Measurements from ENCODE around the gene PLCL2. TPM values are rescaled to one million over a fixed set of nuclear protein-coding genes. Genes with fewer than 3 reads are reported as not detected.
"Not testable (repeated sequence)": the region's sequence is repeated elsewhere in the genome, so short reads cannot be mapped to it uniquely, and the experiment has no call there.

Gene PLCL2
- total RNA-seq, 1 donor from 2014 or later = 27.0 TPM

DNA sequence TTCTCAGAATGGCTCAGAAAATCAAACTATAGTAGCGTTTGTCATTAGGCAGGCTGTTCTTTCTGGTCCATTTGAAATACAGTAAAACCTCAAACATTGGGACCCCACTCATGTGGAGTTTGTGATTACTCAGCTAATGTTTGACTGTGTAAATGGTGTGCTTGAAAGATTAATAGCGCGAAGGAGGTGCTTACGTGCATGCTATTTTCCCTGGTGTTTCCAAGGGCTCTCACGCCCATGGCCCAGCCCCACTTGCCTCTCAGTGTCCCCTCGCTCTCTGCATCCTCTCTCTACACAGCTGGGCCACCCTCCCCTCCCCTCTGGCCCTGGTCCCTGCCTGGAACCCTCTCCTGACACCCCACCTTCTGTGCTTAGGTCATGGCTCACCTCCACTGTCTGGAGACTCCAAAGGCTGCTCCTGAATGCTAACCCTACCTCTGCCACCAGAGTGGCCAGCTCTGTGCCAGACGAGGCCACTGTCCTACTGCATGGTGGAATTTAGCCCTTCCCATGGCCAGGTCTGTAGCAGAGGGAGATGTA lies 194.2 kb downstream of the PLCL2 start:
- no peak for DNase-seq (ENCODE audit: low spot score)
- intact Hi-C loops (cut with DNase I) = no loop called here

DNA sequence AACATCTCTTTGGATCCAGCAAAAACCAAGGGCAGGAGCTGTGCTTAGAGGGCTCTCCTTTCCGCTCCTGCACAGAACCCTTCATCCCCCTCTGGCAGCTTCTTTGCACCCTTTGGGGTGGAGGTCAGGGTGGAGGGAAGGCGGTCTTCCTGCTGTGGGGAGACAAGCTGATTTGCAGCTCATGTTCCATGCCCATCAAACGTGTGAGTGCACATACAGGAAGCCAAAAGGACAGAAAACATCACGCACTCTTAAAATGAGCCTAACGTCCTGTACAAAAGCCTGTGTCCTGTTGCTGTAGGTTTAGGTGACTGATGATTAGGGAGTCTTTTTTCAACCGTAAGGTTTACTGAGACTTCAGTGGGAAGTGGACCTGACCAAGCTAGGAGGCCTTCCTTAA lies 195.2 kb downstream of the PLCL2 start:
- no peak for DNase-seq (ENCODE audit: low spot score)
- intact Hi-C loops (cut with DNase I) = no loop called here

DNA sequence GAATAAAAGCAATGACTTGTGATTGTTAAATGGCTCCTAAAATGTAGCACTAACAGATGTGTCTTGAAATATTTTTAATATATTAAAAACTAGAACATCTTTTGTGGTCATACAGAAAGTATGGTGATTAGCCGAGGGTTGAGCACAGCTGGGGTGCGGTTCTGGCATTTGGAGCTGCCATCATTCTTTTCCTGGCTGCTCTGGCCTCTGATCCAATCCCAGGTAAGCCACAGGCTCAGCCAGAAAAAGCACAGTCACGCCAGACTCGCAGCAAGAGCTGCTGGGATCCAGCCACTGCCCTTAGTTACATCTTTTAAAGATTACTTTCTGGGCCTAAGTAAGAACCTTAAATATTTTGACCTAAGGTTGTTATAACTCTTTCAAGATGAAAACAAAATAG lies 196.8 kb downstream of the PLCL2 start:
- intact Hi-C loops (cut with DNase I) = no loop called here
- DNase-seq (ENCODE audit: low spot score) = no peak

DNA sequence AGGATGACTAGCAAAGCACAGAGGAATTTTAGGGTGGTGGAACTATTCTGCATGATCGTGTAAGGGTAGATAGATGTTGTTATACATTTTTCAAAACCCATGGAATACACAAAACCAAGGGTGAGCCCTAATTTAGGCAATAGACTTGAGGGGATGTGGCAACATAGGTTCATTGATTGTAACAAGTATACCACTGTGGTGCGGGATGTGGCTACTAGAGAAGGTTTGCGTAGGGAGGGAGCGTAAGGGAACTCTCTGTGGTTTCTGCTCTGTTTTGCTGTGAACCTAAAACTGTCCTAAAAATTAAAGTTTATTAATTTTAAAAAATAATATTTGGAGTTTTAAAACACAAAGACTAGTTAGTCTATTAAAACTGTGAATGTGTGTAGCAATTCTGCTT lies 202.8 kb downstream of the PLCL2 start:
- no peak for DNase-seq (ENCODE audit: low spot score)
- intact Hi-C loops (cut with DNase I) = no loop called here

DNA sequence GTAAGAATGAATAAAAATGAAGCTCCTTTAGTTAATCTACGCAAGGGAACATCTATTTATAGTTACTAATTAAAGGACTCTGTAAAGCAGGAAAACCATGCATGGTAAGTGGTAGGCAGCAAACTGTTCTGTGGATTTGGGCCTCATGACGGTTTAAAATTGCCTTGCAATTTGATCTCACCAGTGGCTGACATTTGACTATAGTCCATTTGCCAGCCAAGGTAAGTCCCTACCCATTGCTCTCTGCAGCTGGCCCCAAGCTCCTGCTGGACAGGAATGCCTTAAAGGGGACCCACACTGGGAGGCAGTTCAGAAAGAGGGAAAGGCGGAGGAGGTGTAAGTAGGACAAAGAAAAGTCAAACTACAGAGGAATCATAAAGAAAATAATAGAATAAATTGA lies 203.3 kb downstream of the PLCL2 start:
- DNase-seq (ENCODE audit: low spot score) = no peak
- intact Hi-C loops (cut with DNase I) = no loop called here

DNA sequence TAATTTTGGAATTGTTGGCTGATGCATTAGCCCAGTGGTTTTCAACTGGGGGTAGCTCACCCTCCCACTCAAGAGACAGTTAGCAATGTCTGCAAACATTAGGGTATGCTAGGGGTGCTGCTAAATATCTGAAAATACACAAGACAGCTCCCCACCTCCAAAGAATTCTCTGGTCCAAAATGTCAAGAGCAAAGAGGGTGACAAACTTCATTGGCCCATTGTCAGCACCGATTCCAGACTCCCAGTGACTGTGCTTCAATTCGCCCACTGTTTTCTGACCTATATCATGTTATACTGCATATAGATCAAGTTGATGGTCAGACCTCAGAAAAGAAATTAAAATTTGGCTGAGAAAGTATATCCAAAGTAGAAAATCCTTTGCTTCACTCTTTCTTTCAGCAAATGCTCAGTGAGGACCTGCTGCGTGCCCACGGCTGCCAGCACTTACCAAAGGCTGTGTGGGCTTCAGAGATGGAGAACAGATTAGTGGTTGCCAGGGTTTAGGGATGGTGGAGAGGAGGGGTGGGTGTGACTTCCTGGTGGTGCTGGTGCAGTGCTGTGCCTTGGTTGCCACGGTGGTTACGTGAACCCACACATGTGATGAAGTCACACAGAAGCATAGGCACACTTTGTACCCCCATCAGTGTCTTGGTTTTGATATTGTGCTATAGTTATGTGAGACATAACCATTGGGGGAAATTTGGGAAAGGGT lies 204.0 kb downstream of the PLCL2 start:
- intact Hi-C loops (cut with DNase I) = no loop called here
- no peak for DNase-seq (ENCODE audit: low spot score)

DNA sequence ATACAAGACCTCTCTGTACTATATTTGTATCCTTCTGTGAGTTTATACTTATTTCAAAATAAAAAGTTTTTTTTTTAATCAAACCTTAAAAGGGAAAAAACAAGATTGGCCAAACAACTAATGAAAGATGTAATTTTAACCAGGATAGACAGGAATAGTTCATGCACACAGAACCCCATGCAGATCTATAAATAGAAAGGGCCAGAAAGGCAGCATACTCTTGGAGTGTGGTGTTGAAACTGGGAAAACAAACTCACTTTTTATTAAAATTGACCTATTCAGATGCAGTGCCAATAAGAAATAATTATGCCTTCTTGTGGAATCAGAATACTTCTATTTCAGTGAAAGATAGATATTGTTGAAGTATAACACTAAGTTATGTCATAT lies 204.6 kb downstream of the PLCL2 start:
- intact Hi-C loops (cut with DNase I) = no loop called here
- DNase-seq (ENCODE audit: low spot score) = no peak

DNA sequence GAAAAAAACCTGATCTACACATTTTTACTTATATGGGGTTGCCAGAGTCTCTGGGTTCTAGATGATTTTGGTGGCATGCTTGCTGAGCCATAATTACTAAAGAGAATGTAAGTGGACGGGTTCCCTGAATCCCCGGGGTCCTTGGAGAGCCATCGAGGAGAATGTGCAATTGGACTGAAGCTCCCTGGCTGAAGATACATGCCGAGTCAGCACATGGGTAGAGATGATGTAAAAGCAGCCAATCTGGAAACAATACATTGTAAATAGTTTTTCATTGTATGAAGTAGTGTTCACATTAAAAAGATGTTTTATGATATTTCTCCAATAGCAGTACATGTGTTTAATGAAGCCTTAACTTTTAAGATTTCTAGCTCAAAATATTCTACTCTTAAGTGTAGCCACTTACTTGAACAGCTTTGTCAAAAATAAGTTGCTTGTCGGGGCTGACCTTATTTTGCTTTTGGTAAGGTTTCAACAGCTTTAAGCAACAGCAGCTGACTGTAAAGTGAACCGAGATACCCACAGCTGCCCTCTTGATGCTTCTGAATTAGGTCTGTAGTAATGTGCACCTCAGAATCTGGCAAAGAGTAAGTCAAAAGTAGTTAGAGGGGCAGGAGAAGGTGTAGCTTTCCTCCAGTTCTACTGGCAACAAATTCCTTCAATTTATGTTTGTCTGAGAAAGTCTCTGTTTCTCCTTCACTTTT lies 205.7 kb downstream of the PLCL2 start:
- DNase-seq (ENCODE audit: low spot score) = no peak
- intact Hi-C loops (cut with DNase I) = no loop called here

DNA sequence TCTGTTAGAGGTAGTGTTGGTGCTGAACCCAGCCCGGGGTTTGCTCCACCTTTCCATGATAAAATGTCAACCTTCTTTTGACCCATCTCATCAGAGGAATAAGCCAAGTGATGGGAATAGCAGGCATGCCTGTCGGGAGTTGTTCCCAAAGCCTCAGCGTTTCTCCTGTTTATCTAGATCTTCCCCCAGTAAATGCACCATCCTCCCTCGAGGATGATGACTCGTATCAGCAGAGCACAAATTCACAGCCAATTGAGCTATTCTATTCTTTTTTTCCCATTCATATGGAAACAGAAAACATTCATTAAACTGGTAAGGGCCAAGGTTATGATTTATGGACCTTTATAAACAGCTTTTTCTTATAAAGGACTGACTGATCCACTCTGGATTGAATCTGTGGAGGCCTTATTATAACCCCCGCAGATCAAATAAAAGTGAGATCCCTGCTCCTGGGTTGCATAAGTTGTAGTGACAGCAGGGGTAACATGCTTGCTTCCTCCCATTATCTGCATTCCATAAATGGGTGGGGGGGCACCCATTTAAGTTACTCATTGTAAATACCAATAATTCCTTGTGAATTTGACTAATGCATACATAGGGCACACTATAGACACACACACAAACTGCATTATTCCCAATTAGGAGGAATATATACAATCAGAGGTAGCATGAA lies 207.3 kb downstream of the PLCL2 start:
- intact Hi-C loops (cut with DNase I) = no loop called here
- DNase-seq (ENCODE audit: low spot score) = no peak

DNA sequence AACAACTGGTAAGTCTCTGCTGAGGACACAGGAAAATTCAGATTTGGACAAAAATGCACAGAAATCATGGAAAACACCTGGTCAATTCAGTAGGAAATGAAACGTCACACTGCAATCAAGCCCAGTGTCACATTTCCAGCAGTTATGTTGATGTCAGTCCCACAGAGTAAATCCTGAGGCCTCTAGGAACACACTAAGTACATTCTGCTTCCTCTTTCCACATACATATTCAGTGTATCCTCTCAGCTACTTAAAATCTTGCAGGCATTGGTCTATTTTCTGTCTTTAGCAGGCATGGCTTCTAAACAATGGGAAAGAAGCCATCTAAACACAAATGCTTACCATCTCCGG lies 207.8 kb downstream of the PLCL2 start:
- intact Hi-C loops (cut with DNase I) = no loop called here
- no peak for DNase-seq (ENCODE audit: low spot score)

DNA sequence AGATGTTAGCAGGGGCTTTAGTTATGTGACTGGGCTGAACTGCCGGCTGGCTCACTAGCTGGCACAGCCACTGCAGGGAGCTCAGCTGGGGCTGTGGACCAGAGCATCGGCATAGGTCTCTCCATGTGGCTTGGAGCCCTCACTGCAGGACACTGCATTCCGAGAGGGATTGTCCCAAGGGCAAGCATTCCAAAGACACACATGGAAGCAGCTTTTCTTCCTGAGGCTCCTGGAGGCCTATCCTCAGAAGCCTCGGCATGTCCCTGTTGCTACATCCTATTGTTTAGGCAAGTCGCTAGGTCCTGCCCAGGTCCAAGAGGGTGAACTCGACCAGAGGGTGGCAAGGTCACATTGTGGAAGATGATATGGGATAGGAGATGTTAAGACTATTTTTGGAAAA lies 209.8 kb downstream of the PLCL2 start:
- no peak for DNase-seq (ENCODE audit: low spot score)
- intact Hi-C loops (cut with DNase I) = no loop called here

DNA sequence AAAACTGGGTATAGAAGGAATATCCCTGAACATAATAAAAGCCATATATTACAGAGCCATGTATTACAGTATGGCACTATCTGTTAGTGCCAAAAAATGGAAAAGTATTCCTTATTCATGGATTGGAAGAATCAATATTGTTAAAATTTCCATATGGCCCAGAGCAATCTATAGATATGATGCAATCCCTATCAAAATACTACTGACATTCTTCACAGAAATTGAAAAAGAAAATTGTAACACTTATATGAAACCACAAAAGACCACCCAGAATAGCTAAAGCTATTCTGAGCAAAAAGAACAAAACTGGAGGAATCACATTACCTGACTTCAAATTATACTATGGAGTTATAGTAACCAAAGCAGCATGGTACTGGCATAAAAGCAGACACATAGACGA lies 218.8 kb downstream of the PLCL2 start:
- intact Hi-C loops (cut with DNase I) = no loop called here
- DNase-seq (ENCODE audit: low spot score) = no peak

DNA sequence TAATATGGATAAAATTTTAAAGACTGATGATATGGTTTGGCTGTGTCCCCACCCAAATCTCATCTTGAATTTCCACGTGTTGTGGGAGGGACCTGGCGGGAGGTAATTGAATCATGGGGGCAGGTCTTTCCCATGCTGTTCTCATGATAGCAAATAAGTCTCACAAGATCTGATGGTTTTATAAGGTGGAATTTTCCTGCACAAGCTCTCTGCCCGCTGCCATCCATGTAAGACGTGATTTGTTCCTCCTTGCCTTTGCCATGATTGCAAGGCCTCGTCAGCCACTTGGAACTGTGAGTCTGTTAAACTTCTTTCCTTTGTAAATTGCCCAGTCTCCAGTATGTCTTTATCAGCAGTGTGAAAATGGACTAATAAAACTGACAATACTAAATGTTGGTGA lies 222.0 kb downstream of the PLCL2 start:
- DNase-seq (ENCODE audit: low spot score); intact Hi-C loops (cut with DNase I): not testable (repeated sequence)

DNA sequence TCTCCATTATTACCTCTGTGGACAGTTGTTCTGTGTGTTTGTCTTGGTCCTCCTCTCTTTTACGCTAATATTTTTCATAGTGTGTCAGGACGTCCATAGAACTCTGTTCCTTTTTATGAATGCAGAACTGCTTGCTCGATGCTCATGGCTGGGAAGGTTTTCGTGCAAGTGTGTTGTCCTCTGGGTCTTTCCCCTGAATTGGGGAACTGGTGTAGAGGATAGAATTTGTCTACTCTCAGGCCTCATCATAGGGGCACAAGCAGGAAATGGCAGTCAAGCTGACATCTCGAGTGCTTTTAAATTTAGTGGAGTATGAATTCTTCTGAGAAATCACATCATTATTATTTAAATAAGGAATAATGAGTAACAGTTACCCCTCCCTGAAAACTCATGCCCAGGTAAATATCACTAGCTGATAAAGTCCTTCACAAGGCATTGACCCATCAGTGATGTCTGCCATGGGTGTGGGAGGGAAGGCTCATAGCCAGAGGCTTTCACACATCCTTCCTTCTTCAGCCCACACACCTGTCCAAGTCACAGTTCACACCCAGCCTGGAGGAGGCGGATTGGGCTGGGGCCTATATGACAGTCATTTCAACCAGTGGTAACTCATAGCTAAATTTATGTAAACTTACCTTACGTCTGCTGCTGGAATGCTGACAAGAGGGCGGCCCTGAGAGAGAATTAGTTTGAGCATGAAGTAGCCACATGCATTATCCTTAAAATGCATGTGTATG lies 226.1 kb downstream of the PLCL2 start:
- intact Hi-C loops (cut with DNase I) = no loop called here
- DNase-seq (ENCODE audit: low spot score) = no peak

DNA sequence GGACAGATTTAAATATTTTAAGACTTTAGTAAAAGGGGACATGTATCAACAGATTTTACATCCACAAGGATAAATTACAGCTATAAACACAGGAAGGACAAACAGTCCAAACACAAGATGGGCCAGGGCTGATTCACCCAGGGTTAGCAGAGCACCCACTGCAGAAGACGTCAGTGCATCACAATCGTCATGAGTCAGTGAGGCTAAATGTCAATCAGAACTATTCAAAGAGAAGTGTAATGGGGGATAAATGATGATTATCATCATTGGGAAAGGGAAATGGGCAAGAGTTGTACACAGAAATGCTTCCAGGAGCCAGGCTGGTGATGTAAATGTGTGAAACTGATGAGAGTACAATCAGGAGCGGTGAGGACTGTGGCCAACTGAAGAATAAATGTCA lies 226.8 kb downstream of the PLCL2 start:
- intact Hi-C loops (cut with DNase I) = no loop called here

DNA sequence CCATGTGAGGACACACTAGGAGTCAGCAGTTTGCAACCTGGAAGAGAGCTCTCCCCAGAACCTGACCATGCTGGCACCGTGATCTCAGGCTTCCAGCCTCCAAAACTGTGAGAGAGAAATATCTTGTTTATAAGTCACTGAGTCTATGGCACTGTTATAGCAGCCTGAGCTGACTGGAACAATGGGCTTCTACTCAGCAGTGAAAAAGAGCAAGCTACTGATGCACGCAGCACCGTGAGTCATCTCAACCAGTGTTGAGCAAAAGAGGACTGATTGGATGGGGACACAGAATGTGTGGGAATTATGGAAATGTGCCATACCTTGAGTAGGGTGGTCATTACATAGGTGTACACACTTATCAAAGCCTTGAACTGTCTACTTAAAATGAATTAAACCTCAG lies 230.4 kb downstream of the PLCL2 start:
- intact Hi-C loops (cut with DNase I) = no loop called here
- DNase-seq (ENCODE audit: low spot score) = no peak

More for the DNA sequence above, 226.8 kb downstream of the PLCL2 start:
- no peak for DNase-seq (ENCODE audit: low spot score)

DNA sequence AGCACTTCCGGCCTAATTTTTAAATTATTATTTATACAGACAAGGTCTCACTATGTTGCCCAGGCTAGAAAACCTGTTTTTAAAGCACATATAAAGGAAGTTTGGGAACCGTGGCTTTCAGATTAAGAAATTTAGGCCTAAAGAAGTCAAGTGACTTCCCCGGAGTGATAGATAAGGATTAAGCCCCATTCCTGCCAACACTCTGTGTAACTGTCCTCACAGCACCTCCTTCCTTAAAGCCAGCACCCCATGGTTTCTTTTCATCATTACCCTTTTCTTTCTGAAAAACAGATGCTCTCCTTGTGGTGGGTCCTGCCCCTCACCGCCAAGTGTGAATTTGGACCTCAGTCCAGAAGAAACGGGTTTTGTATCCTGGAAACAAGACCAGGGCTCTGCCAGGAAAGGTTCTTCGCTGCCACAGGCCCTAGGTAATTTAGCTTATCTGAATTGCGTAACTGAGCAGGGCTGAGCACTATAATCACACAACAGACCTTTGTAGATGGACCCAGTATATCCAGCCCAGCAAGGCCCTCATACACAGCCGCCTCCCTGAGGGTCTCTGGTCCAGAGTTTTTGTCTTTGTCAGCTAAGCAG lies 231.3 kb downstream of the PLCL2 start:
- DNase-seq (ENCODE audit: low spot score) = no peak
- intact Hi-C loops (cut with DNase I) = no loop called here

DNA sequence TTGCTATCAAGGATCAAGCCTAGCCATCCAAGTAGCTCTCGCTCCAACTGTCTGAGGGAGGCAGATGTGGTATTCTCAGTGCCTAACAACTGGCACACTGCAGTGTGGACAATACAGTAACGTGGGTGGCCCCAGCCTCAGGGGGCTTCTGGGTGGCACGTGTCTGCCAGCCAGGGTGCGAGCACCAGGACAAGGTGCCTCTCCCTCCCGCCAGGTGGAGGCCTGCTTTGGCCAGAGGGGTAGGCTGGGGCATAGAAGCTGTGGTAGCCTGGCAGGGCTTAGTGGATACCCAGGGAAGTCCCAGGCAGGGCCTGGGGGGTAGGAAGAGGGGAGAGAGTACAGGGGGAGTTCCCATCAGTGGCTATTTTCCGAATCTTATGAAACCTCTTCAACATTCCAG lies 234.0 kb downstream of the PLCL2 start:
- intact Hi-C loops (cut with DNase I) = no loop called here
- no peak for DNase-seq (ENCODE audit: low spot score)

DNA sequence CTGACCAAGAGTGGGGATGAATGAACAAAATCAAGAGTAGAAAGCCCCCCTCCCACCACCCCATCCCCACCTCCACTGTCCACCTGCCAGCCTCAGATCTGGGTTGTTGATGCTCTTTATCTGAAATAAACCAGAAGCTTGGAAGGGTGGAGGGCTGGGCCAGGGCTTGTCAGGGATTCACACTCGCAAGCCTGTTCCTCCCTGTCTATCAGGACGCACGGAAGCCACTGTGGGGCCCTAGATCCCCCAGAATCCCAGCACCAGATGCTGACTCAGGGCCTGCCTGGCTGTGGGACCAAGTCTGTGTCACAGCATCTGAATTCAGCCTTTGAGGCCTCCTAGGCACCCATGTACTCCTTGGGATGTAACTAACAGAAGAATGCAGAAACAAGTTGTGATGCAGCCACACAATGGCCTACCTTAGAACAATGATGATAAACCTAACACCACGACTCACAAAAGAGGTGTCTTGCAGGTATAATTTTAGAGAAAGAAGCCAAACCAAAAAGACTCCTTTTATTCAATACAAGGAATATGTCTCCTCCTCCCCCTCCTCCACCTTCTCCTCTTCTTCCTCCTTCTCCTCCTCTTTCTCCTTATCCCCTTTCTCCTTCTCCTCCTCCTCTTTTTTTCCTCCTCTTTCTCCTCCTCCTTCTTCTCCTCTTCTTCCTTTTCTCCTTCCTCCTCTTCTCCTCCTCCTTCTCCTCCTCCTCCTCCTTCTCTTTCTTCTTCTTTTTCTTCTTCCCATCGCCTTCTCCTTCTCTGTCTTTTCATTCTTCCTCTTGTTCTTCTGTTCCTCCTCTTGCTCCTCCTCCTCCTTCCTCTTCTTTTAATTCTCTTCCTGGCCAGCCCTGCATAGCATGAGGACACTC lies 234.7 kb downstream of the PLCL2 start:
- intact Hi-C loops (cut with DNase I) = no loop called here
- no peak for DNase-seq (ENCODE audit: low spot score)

Measured in cardiac septum (tissue), 1 donor.